Measurements from ENCODE around the gene INPPL1.
"Not testable (repeated sequence)": the region's sequence is repeated elsewhere in the genome, so short reads cannot be mapped to it uniquely, and the experiment has no call there.

Gene INPPL1

GRCh38 chr11:72244361-72245262, 20.0 kb downstream of the INPPL1 start:
- no peak for DNase-seq (ENCODE audit: low read depth in 2 of 2)

- no peak for DNase-seq (ENCODE audit: low read depth in 2 of 2)
Observed at GRCh38 chr11:72245263-72245816, 20.8 kb downstream of the INPPL1 start.

DNA sequence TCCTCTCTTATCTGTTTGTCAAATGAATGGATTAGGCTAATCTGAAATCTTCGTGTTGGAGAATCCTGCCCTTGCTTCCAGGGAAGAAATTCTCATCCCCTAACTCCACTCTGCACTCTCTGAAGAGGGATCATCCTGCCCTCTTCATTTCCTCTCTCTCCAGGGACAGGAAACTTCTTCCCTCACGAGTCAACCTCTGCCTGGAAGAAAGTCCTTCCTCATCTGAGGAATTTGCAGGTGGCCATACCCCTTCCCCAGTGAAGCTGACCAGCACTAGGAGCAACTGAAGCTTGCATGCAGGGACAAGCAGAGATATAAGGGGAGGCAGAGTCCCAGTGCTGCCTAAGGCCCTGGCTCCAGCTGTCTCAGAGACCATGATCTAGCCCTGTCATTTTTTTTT, 23.0 kb downstream of the INPPL1 start:
- no peak for DNase-seq (ENCODE audit: low read depth in 2 of 2)

GRCh38 chr11:72249961-72250360, 25.4 kb downstream of the INPPL1 start:
- DNase-seq (ENCODE audit: low read depth in 2 of 2): no peak

DNA sequence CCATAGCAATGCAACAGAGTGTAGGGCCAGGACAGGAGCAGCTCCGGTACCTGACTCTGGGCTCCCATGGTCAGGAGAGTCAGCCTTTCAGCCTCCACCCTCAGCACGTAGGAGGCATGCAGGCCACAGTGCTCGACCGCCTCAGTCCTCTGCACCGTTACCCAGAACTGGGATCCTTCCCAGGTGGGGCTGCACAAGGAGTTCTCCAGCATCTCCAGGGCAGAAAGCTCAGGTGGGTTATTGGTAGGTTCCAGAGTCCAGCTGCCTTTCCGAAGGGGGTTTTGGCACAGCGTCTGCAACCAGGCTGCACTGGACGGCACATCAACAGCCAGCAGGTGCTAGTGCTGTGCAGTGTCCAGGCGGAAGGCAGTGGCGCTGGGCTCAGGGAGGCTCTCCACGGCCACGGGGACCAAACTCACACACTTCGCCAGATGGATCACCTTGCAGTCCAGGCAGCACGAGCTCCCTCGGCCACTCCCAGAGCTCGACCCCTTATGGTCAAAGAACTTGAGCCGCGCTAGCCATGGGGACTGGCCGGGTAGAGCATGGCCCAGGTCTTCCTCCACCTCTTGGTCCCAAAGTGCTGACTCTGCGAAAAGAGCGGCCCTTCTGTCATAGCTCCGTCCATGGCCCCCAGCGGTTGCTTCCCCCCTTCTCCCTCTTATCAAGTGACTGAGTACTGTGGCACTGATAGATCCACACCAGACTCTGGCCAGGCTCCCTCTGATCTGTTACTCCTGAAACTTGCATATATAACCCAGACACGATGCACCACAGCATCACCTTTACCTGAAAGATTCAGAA, 26.3 kb downstream of the INPPL1 start:
- DNase-seq (ENCODE audit: low read depth in 2 of 2): no peak

DNA sequence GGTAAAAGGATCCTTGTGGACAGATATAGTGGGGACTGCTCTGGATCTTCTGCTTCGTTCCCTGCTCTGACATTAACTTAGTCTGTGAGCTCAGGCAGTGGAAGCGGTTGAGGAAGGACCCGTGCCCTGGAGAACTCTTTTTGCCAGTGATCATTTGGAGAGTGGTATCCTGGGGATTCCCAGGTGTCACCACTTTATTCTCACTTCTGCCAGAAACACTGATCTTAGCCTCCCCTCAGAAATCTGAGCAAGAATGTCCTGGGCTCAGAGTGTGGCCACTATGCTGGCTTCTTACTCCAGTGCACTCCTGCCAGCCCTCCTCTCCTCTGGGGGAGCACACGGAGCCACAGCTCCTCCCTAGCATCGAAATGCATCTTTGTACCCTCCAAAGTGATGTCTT, 27.0 kb downstream of the INPPL1 start:
- no peak for DNase-seq (ENCODE audit: low read depth in 2 of 2)

- no peak for DNase-seq (ENCODE audit: low read depth in 2 of 2)
Observed at GRCh38 chr11:72253392-72253791, 28.8 kb downstream of the INPPL1 start.

DNA sequence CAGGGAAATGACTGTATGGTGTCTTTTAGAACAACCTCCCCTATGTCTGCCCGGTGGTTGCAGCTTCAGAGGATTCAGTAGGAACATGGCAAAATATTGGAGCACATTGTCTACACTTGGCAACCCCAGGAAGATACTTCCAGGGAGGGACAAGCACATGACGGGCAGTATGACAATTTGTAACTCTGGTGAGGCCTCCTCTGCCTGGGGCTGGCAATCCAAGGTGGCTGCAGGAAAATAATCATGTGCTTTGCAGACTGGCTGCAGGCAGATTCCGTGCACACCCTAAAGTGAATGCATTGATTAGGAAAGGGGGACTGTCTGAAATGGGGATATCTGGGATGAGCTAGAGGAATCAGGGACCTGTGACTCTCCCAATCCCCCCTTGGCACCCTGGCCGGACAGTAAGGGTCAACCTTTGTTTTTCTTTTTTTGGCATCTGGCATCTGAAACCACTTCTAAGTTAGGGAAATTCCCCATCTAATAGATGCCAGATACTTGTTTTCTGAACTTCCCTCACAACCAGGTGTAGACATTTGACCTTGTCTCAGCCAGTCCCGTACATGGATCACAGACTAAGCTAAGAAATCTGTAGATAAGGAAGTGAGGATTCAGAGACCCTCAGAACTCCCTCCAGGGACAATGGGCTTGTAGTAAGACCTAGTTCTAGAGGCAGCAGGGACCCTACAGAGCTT, 29.9 kb downstream of the INPPL1 start:
- no peak for DNase-seq (ENCODE audit: low read depth in 2 of 2)

GRCh38 chr11:72257570-72257969, 33.0 kb downstream of the INPPL1 start:
- DNase-seq (ENCODE audit: low read depth in 2 of 2): no peak

DNA sequence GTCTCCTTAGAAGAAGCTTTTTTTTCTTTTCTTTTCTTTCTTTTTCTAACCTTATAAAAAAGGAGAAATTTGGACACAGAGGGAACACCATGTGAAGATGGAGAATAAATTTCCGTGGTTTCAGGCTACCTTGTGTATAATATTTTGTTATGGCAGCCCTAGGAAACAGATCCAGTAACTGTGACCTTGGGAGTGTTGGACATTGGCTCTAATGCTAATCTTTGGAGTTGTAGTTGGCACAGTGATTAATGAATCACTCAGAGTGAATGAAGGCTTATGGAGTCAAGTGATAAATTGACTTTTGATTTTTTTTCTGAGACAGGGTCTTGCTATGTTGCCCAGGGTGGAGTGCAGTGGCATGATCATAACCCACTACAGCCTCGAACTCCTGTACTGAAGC, 34.9 kb downstream of the INPPL1 start:
- no peak for DNase-seq (ENCODE audit: low read depth in 2 of 2)

GRCh38 chr11:72260574-72260973, 36.0 kb downstream of the INPPL1 start:
- no peak for DNase-seq (ENCODE audit: low read depth in 2 of 2)

- no peak for DNase-seq (ENCODE audit: low read depth in 2 of 2)
Observed at GRCh38 chr11:72263361-72263760, 38.8 kb downstream of the INPPL1 start.

DNA sequence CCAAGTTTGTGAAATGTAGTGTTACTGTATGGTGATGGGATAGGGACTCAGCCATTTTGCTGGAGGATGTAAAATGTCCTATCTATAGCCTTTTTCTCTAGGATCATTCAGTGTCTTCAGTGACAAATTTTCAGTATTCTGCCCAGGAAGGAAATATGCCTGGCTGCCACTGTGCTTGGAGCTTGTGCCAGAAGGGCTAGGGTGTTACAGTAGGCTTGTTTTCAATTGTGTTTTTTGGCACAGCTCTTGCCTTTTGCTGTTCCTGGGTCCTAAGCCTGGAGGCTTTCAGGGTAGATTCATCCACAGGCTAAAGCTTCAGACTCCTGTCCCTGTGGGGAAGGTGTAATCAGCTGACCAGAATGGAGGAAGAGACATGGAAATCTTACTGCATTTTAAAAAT, 41.4 kb downstream of the INPPL1 start:
- DNase-seq (ENCODE audit: low read depth in 2 of 2): no peak

DNA sequence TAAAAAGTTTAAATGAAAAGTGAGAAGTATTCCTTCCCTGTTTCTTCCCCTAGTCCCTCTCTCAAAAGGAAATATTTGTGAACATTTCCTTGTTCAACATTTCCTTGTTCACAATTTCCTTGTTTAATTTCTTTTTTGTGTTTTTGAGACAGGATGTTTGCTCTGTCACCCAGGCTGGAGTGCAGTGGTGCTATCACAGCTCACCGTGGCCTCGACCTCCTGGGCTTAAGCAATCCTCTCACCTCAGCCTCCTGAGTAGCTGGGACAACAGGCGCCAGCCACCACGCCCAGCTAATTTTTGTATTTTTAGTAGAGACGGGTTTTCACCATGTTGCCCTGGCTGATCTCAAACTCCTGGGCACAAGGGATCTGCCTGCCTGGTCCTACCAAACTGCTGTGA, 42.4 kb downstream of the INPPL1 start:
- not testable (repeated sequence) for DNase-seq (ENCODE audit: low read depth in 2 of 2)

DNA sequence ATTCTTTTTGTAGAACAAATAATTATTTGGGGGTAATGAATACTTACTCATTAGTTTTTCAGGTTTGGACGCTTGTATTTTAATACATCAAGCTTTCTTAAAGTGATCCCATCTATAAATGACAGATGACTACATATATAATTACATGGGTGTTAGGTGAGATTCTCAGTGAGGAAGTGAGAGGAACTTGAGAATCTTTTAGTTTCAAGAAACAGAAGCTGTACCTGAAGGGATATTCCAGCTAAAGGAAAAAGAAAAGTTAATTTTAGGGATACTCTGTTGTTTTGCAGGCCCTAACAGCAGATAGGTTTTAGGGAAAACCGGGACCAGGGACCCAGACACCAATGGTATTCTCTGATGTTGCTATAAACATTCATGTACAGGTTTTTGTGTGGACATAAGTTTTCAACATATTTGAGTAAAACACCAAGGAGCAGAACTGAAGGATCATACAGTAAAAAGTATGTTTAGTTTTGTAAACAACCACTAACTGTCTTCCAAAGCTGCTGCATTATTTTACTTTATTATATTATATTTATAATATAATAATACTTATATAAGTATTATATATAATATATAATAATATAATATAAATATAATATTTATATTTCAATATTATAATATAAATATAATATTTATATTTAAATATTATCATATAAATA, 43.5 kb downstream of the INPPL1 start:
- no peak for DNase-seq (ENCODE audit: low read depth in 2 of 2)

GRCh38 chr11:72271980-72272379, 47.4 kb downstream of the INPPL1 start:
- DNase-seq (ENCODE audit: low read depth in 2 of 2): no peak

DNA sequence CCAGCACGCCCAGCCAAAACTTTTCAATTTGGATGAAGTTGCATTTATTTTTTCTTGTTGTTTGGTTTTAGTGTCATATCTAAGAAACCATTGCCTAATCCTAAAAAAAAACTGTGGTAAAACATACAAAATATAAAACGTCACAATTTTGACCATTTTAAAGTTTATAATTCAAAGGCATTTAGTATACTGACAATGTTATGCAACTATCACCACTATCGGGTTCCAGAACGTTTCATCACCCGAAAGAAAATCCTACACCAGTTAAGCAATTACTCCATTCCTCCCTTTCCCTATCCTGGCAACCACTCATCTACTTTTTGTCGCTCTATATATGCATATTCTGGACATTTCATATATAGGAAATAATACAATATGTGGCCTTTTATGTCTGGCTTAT, 49.9 kb downstream of the INPPL1 start:
- DNase-seq (ENCODE audit: low read depth in 2 of 2): no peak

- DNase-seq (ENCODE audit: low read depth in 2 of 2): no peak
Observed at GRCh38 chr11:72278905-72279304, 54.3 kb downstream of the INPPL1 start.

- no peak for DNase-seq (ENCODE audit: low read depth in 2 of 2)
Observed at GRCh38 chr11:72280037-72280436, 55.5 kb downstream of the INPPL1 start.

DNA sequence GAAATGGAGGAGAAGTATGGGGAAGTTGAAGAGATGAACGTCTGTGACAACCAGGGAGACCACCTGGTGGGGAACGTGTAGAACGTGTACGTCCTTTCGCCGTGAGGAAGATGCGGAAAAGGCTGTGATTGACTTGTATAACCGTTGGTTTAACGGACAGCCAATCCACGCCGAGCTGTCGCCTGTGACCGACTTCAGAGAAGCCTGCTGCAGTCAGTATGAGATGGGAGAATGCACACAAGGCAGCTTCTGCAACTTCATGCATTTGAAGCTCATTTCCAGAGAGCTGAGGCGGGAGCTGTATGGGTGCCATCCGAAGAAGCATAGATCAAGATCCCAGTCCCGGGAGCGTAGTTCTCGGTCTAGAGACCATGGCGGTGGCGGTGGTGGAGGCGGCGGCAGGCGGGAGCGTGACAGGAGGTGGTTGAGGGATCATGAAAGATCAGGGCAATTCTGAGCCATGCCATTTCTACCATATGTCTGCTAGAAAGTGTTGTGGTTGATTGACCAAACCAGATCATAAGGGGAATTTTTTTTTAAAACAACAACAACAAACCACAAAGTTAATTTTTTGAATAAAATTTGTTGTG, 56.3 kb downstream of the INPPL1 start:
- no peak for DNase-seq (ENCODE audit: low read depth in 2 of 2)

- no peak for DNase-seq (ENCODE audit: low read depth in 2 of 2)
Observed at GRCh38 chr11:72283947-72284346, 59.4 kb downstream of the INPPL1 start.

All from stimulated activated CD8-positive, alpha-beta memory T cell treated with anti-CD3 and anti-CD28 coated beads, Interleukin-15, amount 100 ng/mL, for 48 hours (primary cell).